ENCODE results near the gene NRL.
"Not testable (repeated sequence)": the region's sequence is repeated elsewhere in the genome, so short reads cannot be mapped to it uniquely, and the experiment has no call there.

Gene NRL

GRCh38 chr14:24062216-24062980, 52.4 kb downstream of the NRL start:
- DNase-seq, result no peak

DNA sequence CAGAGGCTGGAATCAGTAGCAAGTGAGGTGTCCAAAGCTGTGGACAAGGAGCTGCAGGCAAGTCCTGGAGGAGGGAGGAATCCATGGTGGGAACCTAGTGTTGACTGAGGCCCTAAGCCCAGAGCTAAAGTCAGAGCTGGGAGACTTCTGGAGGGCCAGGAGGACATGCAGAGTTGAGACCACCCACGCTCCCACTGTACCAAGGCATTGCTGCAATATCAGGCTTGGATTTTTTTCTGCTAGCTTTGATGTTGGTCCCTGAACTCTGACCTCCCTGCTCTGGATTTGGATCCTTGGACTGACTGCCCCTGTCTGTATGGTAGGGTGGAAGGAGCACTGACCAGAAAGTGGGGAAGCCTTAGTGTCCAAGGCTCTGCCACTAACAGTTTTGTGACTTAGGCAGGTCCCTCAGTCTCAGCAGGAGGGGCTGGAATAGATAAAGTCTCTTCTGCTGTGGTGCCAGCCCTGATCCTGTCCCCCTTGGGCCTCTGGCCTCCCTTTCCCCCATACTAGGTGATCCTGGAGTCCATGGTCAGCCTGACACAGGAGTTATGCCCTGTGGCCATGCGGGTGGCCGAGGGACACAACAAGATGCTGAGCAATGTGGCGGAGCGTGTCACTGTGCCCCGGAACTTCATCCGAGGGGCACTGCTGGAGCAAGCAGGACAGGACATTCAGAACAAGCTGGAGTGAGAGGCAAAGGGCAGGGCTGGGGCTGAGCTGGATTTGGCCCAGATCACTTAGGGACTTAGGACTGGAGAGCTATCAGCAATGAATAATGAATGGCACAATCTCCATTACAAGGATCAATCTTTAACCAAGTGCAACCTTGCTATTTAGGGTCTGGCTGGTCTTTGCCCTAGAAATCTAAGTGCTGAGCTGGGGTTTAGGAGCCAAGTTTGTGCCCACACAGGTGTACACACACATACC, 53.5 kb downstream of the NRL start:
- DNase-seq, result no peak

- no peak for DNase-seq
Measured at GRCh38 chr14:24060443-24060842, 54.3 kb downstream of the NRL start.

- DNase-seq, result no peak
Measured at GRCh38 chr14:24059841-24060388, 54.8 kb downstream of the NRL start.

DNA sequence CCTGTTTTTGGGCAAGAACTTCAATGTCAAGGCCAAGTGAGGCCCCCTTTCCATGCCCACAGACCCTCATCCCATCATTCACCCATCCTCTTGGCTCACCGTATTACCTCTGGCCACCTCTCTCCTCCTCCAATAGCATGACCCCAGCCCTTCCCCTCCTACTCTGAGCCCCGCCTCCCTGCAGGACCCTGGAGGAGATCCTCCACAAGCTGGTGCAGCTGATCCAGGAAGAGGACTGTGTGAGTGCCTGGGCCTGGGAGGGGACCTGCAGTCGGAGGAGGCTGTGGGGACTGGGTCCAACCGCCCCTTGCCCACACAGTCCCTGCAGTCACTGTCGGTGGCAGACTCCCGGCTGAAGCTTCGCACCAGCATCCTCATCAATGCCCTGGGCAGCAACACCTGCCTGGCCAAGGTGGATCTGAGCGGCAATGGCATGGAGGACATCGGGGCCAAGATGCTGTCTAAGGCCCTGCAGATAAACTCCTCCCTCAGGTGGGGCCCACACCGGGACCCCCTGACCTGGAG, 55.7 kb downstream of the NRL start:
- DNase-seq, result no peak

DNA sequence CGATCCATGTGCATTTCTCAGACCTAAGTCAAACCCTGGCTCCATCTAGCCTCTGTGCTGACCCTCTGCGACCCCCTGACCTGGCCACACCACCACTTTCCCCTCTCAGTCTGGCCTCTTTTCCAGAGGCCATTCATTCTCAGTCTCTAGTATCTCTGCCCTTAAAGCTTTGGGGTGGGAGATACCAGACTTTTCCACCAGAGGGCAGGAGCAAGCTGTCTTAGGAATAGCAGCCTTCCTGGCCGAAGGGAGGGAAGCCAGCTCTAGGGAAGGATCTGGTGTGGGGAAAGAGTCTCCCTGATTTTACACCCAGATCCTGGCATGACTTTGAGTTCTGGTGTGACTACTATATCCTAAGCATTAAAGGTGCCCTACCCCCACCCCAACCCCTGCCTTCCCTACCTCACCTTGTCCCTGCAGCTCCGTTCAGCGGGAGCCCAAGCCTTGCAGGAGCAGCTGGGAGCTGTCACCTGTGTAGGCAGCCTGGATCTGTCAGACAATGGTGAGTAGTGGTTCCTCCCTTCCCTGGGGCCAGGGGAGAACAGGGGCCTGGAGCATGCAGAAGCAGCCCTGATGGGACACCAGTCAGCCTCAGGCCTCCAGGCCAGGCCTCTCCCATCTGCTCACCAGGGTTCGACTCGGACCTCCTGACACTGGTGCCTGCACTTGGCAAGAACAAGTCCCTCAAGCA, 56.3 kb downstream of the NRL start:
- DNase-seq, result no peak

DNA sequence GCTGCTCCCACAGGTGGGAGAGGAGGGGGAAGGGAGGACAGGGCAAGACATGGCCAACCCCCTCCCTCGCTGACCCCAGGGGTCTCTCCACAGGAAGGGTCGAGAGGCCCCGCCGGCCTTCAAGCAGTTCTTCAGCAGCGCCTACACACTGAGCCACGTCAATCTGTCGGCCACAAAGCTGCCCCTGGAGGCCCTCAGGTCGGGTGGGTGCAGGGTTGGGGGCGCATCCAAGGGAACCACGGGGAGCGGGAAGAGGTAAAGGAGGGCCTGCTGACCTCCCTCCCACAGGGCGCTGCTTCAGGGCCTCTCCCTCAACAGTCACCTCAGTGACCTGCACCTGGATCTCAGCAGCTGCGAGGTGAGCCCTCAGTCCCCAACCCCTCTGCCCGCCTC, 56.9 kb downstream of the NRL start:
- DNase-seq, result no peak

GRCh38 chr14:24057271-24057670, 57.5 kb downstream of the NRL start:
- DNase-seq, result no peak

DNA sequence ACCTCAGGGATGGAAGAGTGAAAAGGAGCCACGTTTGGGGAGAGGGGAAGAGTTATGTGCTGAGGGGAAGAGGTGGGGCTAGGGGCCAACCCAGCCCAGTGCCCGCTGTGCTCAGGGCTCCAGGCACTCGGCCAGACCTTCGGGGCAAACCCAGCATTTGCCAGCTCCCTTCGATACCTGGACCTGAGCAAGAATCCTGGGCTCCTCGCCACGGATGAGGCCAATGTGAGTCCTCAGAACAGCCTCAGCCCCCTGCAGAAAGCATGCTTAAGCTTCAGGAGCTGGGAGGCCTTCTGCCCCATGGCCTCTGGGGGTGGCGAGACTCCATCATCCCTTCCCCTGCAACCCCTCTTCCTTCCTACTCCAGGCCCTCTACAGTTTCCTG, 58.0 kb downstream of the NRL start:
- no peak for DNase-seq

DNA sequence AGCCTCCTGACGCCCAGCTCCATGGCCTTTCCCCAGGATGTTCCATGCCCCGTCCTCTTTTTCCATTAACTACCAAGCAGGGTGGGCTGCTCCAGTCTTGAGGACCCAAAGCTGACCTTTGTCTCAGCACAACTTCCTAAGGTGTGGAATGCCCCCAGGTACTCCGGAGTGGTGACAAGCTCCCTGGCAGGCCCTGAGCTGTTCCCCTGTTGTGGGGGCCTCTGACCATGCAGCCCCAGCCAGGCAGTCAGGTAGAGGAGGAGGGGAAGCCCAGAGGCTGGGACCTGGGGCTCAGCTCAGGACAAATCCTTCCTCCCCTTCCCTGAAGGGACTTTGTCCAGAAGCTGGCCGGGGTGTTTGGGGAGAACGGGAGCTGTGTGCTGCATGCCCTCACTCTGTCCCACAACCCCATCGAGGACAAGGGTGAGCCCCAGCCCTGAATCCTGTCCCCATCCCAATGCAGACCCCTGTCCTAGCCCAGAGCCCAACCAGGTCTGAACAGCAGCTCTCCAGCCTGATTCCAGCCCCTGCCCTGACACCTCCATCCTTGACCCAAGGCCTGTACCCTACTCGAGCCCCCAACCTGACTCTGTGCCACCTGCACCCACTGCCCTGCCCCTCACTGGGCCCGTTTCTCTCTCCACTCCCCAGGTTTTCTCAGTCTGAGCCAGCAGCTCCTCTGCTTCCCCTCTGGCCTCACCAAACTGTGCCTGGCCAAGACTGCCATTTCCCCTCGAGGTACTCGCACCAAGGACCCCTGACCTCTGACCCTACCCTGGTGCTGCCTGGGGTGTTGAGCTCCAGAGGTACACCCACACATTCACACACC, 58.6 kb downstream of the NRL start:
- no peak for DNase-seq

- no peak for DNase-seq
Measured at GRCh38 chr14:24054646-24055045, 60.1 kb downstream of the NRL start.

GRCh38 chr14:24054324-24054641, 60.5 kb downstream of the NRL start:
- no peak for DNase-seq

DNA sequence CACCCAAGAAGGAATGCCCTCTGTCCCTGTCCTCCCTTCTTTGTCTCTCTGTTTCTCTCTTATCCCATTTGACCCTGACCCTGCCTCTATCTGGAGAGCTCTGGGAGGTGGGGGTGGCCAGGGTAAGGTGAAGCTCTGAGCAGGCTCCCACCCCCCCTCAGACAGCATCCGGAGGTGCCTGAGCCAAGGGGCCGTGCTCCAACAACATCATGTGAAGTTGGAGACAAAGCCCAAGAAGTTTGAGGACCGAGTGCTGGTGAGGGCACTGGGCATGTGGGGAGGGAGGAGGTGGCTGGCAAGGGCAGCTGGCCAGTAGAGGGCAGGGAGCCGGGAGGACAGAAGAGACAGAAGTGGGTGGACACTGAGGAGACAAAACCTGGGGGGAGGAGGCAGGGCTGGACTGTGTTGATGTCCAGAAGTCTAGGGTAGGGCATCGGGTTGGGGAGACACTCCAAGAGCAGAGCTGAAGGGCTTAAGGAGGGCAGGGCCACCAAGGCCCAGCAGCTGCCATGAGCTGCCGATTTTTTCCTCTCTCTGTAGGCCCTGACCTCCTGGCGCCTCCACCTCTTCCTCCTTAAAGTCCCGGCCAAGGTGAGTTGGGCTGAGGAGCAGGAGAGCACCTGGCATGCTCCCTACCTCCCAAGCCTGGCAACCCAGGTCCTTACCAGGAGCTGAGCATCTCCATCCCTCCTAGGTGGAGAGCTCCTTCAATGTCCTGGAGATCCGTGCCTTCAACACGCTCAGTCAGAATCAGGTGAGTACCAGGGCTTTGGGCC, 61.0 kb downstream of the NRL start:
- no peak for DNase-seq

- DNase-seq, result no peak
Measured at GRCh38 chr14:24052656-24053547, 61.8 kb downstream of the NRL start.

DNA sequence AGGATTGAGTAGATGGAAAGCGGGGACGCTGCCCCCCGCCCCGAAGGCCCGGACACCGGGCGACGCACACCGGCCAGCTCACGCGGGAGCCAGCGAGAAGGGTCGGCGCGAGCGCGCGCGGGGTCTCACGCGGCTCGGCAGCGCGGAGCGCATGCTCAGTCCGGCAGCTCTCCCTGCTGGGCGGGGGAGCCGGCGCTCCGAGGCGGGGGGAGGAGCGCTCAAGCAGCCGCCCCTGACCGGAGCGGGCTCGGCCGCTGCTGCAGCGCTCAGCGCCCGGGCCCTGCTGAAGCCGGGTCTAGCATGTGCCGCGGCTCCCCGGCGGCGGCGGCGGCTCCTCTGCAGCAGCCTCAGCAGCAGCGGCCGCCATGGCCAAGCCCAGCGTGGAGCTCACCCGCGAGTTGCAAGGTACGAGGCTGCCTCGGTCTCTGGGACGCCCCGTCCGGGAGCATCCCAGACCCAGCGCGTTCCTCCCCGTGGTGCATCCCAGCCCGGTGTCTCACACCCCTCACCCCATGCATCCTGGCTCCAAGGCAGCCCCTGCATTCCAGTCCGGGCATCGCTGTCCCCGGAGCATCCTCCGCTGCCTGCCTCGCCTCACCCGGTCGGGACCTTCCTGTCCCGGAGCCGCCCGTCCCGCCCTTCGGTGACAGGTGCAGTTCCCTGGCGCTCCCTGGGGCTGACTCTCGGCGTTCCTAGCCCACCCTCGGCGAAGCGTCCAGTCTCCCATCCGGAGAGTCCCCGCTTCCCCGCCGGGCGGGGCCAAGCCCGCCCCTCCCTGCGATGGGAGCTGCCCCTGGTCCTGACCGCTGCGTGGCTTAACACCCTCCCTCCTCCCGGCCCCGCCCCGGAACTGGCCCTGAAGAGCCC, 62.7 kb downstream of the NRL start, which contains the start of gene CARMIL3:
CARMIL3 (plus strand) TSS at position 221 of the 867 bp plus-strand sequence; CDS start at position 366, 145 bp downstream.
- peak; percentile 38 for DNase-seq

GRCh38 chr14:24051176-24051788, 63.5 kb downstream of the NRL start:
- DNase-seq, result peak; percentile 85

GRCh38 chr14:24050753-24051152, 64.0 kb downstream of the NRL start:
- not testable (repeated sequence) for DNase-seq

GRCh38 chr14:24049002-24049401, 65.7 kb downstream of the NRL start:
- DNase-seq, result not testable (repeated sequence)

- no peak for DNase-seq
Measured at GRCh38 chr14:24042746-24043145, 72.0 kb downstream of the NRL start.
